Gastrocnemius medialis (tissue), 4 donors: ENCODE measurements around the gene MORN1. TPM values are rescaled to one million over a fixed set of nuclear protein-coding genes. Genes with fewer than 3 reads are reported as not detected.

Experiments
- ATAC-seq, 2 donors: fragments of 150-250 bp; one replicate each; pipeline ENCODE4 v1.9.1; 2016
- DNase-seq, 2 donors: peaks; one replicate each; pipeline ENCODE4 v3.0.0-alpha.2; 2019
- H3K27ac ChIP-seq, 4 donors: fragments of 200-600 bp; sonication (generic); 1 replicate in 1 of 4; 2 replicates in 3 of 4; pipeline ENCODE4 v1.5.1; 2016 to 2018; ENCODE audit warnings: mild to moderate bottlenecking in 2 of 4, moderate library complexity in 1 of 4
- H3K27me3 ChIP-seq, 3 donors: fragments of 200-600 bp; sonication (generic) in 2 of 3; 1 replicate in 1 of 3; 2 replicates in 2 of 3; pipeline versions ENCODE4 v1.5.1 to v1.6.0; 2016 to 2019; ENCODE audit warnings: mild to moderate bottlenecking in 1 of 3, moderate library complexity in 1 of 3
- H3K36me3 ChIP-seq, 2 donors: fragments of 200-600 bp; sonication (generic) in 1 of 2; one replicate each; pipeline ENCODE4 v1.5.1; 2017 to 2018
- H3K4me1 ChIP-seq, 2 donors: fragments of 200-600 bp; sonication (generic) in 1 of 2; one replicate each; pipeline ENCODE4 v1.5.1; 2016 to 2017; ENCODE audit warnings: mild to moderate bottlenecking in 2 of 2
- H3K4me3 ChIP-seq, 4 donors: fragments of 200-600 bp; sonication (generic) in 3 of 4; 1 replicate in 1 of 4; 2 replicates in 3 of 4; pipeline ENCODE4 v1.5.1; 2016 to 2019; ENCODE audit warnings: mild to moderate bottlenecking in 2 of 4
- H3K9me3 ChIP-seq, 3 donors: fragments of 200-600 bp; sonication (generic) in 2 of 3; 1 replicate in 1 of 3; 2 replicates in 2 of 3; pipeline ENCODE4 v1.5.1; 2016 to 2019
- POLR2A ChIP-seq, 2 donors: fragments of 450-650 bp; IDR thresholded peaks; one replicate each; pipeline ENCODE4 v1.6.1; 2017; ENCODE audit warnings: antibody characterized with exemption in 2 of 2, mild to moderate bottlenecking in 2 of 2, moderate library complexity in 2 of 2
- in situ Hi-C, 4 donors: fragments of 200-750 bp; cut with MboI; loops; one replicate each; pipeline versions ENCODE4 v1.15.0 to v1.8.0; 2017; ENCODE audit warnings: low sequenced_read_pairs in 4 of 4
- intact Hi-C: fragments of 100-400 bp; cut with DNase I; formaldehyde crosslinking; loops from one replicate; pipeline ENCODE4 v1.15.1; 2023; ENCODE audit warnings: low total_unique reads
- total RNA-seq, 4 donors: library from RNA; depleted of rRNA; stranded (reverse); fragments of >200 nt; gene quantifications; one replicate each; pipeline versions ENCODE4 v1.1.0 to v1.2.3, GENCODE V29; 2016
- TF ChIP-seq, protein P1 (sequence below), 5 experiments: fragments of 450-650 bp in 3 of 5; fragments of 200-600 bp in 2 of 5; sonication (generic) in 2 of 5; IDR thresholded peaks in 4 of 5; conservative IDR thresholded peaks in 1 of 5; 1 replicate in 4 of 5; 2 replicates in 1 of 5; pipeline ENCODE4 v1.5.1; 2016 to 2019; ENCODE audit warnings: antibody characterized with exemption in 5 of 5, mild to moderate bottlenecking in 3 of 5, moderate library complexity in 3 of 5

The MORN1 gene
- total RNA-seq, 4 donors from 2014 or later, result 1.9 to 4.7 (median 3.5) TPM

DNA sequence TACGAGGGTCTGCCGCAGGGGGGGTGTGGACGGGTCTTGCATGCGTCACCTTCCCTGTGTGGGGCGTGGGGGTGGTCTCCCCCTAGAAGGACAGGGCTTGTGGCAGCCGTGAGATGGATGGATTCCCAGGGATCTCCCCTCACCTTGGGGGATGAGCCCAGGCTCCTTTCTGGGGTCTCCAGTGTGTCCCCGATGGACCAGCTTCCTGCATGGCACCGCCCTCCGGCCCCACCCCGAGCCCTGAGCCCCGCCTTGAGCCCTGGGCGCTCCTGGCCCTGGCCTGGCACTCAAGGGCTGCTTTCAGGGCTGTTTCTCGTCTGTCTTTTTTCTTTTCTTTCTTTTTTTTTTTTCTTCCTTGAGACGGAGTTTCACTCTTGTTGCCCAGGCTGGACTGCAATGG is 103.7 kb downstream of the MORN1 start:
- no peak overlapping the region for H3K4me3 ChIP-seq
- in situ Hi-C loops, result no loop called here
- H3K4me1 ChIP-seq, result peaks cover 46 to 66% of the 10 kb centered on the region in 2 donors

DNA sequence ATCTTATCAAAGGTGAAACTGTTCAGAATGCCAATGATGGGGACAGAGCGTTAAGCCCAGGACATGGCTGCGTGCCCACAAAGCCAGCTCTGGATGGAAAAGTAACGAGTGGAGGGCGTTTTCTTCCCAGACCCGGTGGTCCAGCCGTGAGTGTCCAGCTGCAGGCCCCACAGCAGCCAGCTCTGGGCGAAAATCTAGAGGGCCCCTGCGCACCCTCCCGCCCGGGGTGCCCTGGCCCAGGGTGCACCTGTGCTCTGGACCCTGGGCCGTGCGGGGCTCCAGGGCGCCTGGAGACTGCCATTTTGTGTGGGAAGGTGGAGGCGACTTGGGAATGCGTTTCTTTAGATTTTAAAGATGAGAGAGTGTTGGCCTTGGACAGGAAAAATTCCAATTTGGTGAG is 104.4 kb downstream of the MORN1 start:
- intact Hi-C loops, result no loop called here
- TF ChIP-seq, protein P1, sequence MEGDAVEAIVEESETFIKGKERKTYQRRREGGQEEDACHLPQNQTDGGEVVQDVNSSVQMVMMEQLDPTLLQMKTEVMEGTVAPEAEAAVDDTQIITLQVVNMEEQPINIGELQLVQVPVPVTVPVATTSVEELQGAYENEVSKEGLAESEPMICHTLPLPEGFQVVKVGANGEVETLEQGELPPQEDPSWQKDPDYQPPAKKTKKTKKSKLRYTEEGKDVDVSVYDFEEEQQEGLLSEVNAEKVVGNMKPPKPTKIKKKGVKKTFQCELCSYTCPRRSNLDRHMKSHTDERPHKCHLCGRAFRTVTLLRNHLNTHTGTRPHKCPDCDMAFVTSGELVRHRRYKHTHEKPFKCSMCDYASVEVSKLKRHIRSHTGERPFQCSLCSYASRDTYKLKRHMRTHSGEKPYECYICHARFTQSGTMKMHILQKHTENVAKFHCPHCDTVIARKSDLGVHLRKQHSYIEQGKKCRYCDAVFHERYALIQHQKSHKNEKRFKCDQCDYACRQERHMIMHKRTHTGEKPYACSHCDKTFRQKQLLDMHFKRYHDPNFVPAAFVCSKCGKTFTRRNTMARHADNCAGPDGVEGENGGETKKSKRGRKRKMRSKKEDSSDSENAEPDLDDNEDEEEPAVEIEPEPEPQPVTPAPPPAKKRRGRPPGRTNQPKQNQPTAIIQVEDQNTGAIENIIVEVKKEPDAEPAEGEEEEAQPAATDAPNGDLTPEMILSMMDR (IDR thresholded peaks at IDR 0.05 in 4 of 5, conservative IDR thresholded peaks at IDR 0.05 in 1 of 5), result no peak
- no peak for TF ChIP-seq POLR2A (IDR thresholded peaks at IDR 0.05)
- H3K4me1 ChIP-seq, result peaks cover 46 to 59% of the 10 kb centered on the region in 2 donors
- DNase-seq, result no peak
- H3K9me3 ChIP-seq, result no peaks in the 10 kb centered on the region
- no peaks in the 10 kb centered on the region for H3K27me3 ChIP-seq
- in situ Hi-C loops, result no loop called here
- no peak for ATAC-seq
- no peak overlapping the region for H3K4me3 ChIP-seq
- no peaks in the 10 kb centered on the region for H3K36me3 ChIP-seq
- no peak overlapping the region for H3K27ac ChIP-seq

More for the DNA sequence above, 103.7 kb downstream of the MORN1 start:
- DNase-seq (no peak), ATAC-seq (no peak)
- Histone ChIP-seq H3K27ac (no peak overlapping the region), H3K9me3 (no peaks in the 10 kb centered on the region), H3K27me3 (no peaks in the 10 kb centered on the region), H3K36me3 (no peaks in the 10 kb centered on the region)
- no peak for TF ChIP-seq POLR2A (IDR thresholded peaks at IDR 0.05)
- TF ChIP-seq, protein P1 (IDR thresholded peaks at IDR 0.05 in 4 of 5, conservative IDR thresholded peaks at IDR 0.05 in 1 of 5), result no peak
- intact Hi-C loops, result no loop called here

DNA sequence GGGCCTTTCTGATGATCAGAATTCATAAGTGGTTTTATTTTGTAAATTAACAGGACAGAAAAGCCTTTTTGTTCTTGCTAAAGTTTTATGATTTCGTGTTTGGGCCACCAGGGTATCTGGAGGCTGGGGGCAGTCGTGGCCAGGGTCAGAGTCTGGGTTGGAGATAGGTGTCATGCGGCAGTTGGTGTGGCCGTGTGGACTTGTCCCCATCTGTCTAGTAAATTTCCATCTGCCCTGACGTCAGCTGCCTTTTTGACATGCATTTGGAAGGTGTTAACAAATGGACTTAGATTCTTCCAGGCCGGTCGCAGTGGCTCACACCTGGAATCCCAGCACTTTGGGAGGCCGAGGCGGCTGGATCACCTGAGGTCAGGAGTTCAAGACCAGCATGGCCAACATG is 106.4 kb downstream of the MORN1 start:
- H3K9me3 ChIP-seq, result no peaks in the 10 kb centered on the region
- no peak for DNase-seq
- TF ChIP-seq, protein P1 (IDR thresholded peaks at IDR 0.05 in 4 of 5, conservative IDR thresholded peaks at IDR 0.05 in 1 of 5), result no peak
- TF ChIP-seq POLR2A (IDR thresholded peaks at IDR 0.05), result no peak
- H3K4me3 ChIP-seq, result no peak overlapping the region
- peak; percentile 23 to 29 for ATAC-seq
- no peaks in the 10 kb centered on the region for H3K36me3 ChIP-seq
- H3K4me1 ChIP-seq, result peaks cover 29 to 39% of the 10 kb centered on the region in 2 donors
- intact Hi-C loops (no loop called here), in situ Hi-C loops (no loop called here)
- H3K27ac ChIP-seq, result peak overlapping the region in 2 of 4 donors; percentile 22 to 43
- H3K27me3 ChIP-seq, result no peaks in the 10 kb centered on the region

DNA sequence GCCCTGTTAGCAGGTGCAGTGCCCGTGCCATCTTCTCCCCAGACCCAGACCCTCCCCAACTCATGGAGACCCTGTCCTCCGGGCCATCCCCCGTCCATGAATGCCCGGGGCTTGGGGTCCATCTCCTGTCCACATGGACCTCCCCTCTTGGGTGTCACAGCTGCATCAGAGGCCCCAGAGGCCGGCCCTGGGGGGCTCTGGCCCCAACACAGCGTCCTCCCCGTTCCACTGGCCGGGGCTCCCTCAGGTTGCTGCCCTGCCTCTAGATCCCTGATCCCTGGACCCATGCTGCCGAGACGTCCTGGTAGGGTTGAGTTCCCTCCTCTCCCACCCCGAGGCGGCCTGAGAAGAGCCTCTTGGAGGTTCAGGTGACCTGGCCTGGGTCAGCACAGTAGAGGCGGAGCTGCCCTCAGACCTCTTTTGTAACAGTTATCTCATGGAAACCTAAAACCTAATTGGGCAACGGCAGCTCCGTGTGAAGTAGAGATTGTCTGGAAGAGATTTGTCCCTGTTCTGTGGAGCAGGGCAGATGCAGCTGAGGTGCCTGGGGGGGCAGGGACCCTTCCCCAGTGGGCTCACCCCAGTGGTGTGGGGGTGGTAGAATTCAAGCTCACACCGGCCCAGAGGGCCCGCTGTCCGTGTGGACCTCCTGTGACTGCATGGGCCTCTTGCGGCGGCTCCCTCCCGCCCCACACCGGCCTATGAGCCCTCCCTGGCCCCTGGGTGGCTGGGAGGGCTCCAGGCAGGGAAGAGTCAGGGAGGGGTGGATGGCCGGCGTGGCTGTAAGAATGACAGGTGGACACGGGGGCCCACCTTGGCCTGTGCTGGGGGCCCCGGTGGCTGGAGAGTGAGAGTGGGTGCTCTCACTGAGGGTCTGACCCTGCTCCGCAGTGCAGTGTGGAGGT is 107.1 kb downstream of the MORN1 start:
- Histone ChIP-seq H3K4me3 (no peak overlapping the region), H3K27ac (peak overlapping the region in 3 of 4 donors; percentile 22 to 51 (median 43)), H3K36me3 (no peaks in the 10 kb centered on the region), H3K4me1 (peaks cover 32 to 37% of the 10 kb centered on the region in 2 donors), H3K9me3 (no peaks in the 10 kb centered on the region), H3K27me3 (no peaks in the 10 kb centered on the region)
- no peak for TF ChIP-seq POLR2A (IDR thresholded peaks at IDR 0.05)
- TF ChIP-seq, protein P1 (IDR thresholded peaks at IDR 0.05 in 4 of 5, conservative IDR thresholded peaks at IDR 0.05 in 1 of 5), result no peak
- in situ Hi-C loops (no loop called here), intact Hi-C loops (no loop called here)
- peak in 1 of 2 donors; percentile 55 for DNase-seq
- ATAC-seq, result peak; percentile 85 to 95
